GM11168 (cell line): Measurements from ENCODE around the gene PPP3R2.

Experiments used
- in situ Hi-C: fragments of 300-500 bp; cut with MboI; formaldehyde crosslinking; loops from one replicate; pipeline ENCODE4 v1.12.0; 2022; ENCODE audit warnings: low sequenced_read_pairs; ENCODE audit not compliant: unreplicated experiment

The PPP3R2 gene

DNA sequence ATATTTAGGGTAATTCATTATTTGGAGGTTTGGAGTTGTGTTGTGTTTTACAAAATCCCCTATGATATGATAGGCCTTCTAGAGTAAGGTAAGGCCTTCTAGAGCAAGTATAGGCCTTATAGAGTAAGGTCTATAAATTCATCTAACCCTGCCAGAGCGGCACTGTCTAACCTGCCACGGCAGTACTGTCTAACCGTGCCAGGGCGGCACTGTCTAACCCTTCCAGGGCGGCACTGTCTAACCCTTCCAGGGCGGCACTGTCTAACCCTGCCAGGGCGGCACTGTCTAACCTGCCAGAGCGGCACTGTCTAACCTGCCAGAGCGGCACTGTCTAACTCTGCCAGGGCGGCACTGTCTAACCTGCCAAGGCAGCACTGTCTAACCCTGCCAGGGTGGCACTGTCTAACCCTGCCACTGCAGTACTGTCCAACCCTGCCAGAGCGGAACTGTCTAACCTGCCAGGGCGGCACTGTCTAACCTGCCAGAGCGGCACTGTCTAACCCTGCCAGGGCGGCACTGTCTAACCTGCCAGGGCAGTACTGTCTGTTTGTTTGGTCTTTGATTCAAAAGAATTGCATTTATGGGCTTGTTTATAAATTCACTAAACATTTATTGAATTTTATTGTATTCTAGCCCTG lies 51.6 kb downstream of the PPP3R2 start:
- in situ Hi-C loops, result no loop called here
